Endodermal cell (in vitro differentiated cells): Measurements from ENCODE around the gene CSTPP1. TPM values are rescaled to one million over a fixed set of nuclear protein-coding genes. Genes with fewer than 3 reads are reported as not detected.

Experiments used
- DNase-seq: peaks from one replicate; pipeline ENCODE4 v3.0.0-alpha.2; 2017
- H3K27ac ChIP-seq: 2 replicates; pipeline ENCODE4 v1.5.1; 2013; ENCODE audit warnings: mild to moderate bottlenecking, low read depth, low read length, moderate library complexity
- H3K27me3 ChIP-seq: 2 replicates; pipeline ENCODE4 v1.6.1; 2013; ENCODE audit warnings: mild to moderate bottlenecking, low read length, moderate library complexity; ENCODE audit not compliant: insufficient read depth, control insufficient read depth, poor library complexity, severe bottlenecking
- H3K36me3 ChIP-seq: 2 replicates; pipeline ENCODE4 v1.7.0; 2013; ENCODE audit warnings: mild to moderate bottlenecking, low read length, moderate library complexity; ENCODE audit not compliant: control insufficient read depth, insufficient read depth
- H3K4me1 ChIP-seq: one replicate; pipeline ENCODE4 v1.7.0; 2013; ENCODE audit warnings: low read length; ENCODE audit not compliant: control insufficient read depth, insufficient read depth
- H3K4me3 ChIP-seq: 2 replicates; pipeline ENCODE4 v1.5.1; 2013; ENCODE audit warnings: mild to moderate bottlenecking, low read length, moderate library complexity
- H3K9ac ChIP-seq: 2 replicates; pipeline ENCODE4 v1.6.1; 2013; ENCODE audit warnings: mild to moderate bottlenecking, low read length, moderate library complexity; ENCODE audit not compliant: poor library complexity, severe bottlenecking; ENCODE audit errors: extremely low read depth
- H3K9me3 ChIP-seq: 2 replicates; pipeline ENCODE4 v1.6.1; 2013; ENCODE audit warnings: mild to moderate bottlenecking, low read length, moderate library complexity; ENCODE audit not compliant: control insufficient read depth
- H3K27ac Mint-ChIP-seq: 2 replicates; pipeline ENCODE4 v1.8.0; 2020; ENCODE audit warnings: mixed read lengths
- H3K27me3 Mint-ChIP-seq: 2 replicates; pipeline ENCODE4 v1.8.0; 2021; ENCODE audit warnings: mild to moderate bottlenecking, mixed read lengths; ENCODE audit not compliant: insufficient read depth
- H3K36me3 Mint-ChIP-seq: 2 replicates; pipeline ENCODE4 v1.8.0; 2020; ENCODE audit warnings: low read depth, mixed read lengths
- H3K4me1 Mint-ChIP-seq: 2 replicates; pipeline ENCODE4 v1.8.0; 2020; ENCODE audit warnings: mixed read lengths
- H3K4me3 Mint-ChIP-seq: 2 replicates; pipeline ENCODE4 v1.8.0; 2020; ENCODE audit warnings: mild to moderate bottlenecking, moderate library complexity, mixed read lengths
- H3K9me3 Mint-ChIP-seq: 2 replicates; pipeline ENCODE4 v1.8.0; 2020; ENCODE audit warnings: mild to moderate bottlenecking, mixed read lengths
- WGBS, 2 experiments: methylation state at CpG; one replicate each; pipeline versions ENCODE4 v1.1.5 to v1.1.7; 2013; ENCODE audit warnings: missing lambda C conversion rate in 2 of 2, mixed read lengths in 1 of 2; ENCODE audit not compliant: insufficient coverage in 1 of 2, insufficient read length in 1 of 2; 5-methylcytosine and 5-hydroxymethylcytosine counted together
- total RNA-seq, 2 donors: library from RNA; stranded (reverse); fragmentation: NEBNext Ultra II Directional in 1 of 2; extraction: Animal tissue kit (Norgen Biotek cat#: 25700) in 1 of 2; gene quantifications; 2 replicates in 1 of 2; 3 replicates in 1 of 2; pipeline ENCODE4 v1.2.1, GENCODE V29; 2021
- TF ChIP-seq, protein P1 (sequence below): fragments of 200-600 bp; sonication (generic); conservative IDR thresholded peaks from 2 replicates; pipeline ENCODE4 v1.5.0; 2021; ENCODE audit warnings: antibody characterized with exemption, mild to moderate bottlenecking

Gene CSTPP1
- total RNA-seq, 2 donors from 2014 or later = 46.7 to 57.6 TPM

DNA sequence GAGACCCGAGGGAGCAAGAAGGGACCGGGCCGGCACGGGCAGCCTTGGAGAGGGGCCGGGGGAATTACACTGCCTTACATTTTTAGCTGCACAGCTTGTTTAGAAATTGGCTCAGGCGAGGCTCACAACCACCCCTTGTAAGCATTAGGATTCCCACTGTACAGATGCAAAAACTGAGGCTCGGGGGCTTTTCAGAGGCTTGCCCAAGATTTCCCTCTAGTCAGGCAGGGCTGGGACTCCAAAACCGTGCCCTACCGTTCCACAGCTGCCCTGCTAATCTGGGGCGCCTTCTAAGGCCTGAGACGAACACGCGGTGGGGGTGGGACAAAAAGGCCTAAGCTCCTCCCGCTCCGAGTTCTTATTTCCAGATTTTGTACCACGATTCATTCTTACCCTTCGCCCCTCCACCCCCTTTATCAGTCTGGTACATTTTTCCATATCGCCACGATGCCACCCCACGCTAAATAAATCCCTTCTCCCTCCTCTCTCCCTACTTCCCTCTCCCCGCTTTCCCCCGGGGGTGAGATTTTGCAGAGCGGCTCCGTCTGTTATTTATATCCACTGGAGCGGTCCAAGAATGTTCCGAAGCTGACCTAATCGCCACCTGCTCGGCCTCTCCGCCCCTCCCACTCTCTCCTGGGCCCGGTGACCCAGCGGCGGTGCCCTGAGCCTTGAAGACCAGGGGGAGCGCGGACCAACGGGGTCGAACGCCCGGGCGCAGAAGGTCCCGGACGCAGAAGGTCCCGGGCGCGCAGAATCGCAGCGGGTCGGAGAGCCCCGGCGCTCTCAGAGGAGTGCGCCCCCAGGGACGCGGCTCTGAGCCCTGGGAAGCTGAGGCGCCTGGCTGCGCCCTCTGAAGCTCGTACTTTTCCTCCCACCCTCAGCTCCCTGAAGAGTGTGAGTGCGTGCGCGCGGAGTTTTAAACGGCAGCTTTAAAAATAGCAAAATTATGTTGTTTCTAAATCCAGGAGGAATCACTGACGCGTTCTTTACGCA is 250.4 kb downstream of the CSTPP1 start:
- Histone ChIP-seq H3K4me3 (peak overlapping the region; percentile 82), H3K9ac (peak overlapping the region; percentile 41), H3K4me1 (no peaks in the 10 kb centered on the region), H3K9me3 (no peaks in the 10 kb centered on the region), H3K27me3 (peaks cover 23% of the 10 kb centered on the region), H3K27ac (no peak overlapping the region), H3K36me3 (no peaks in the 10 kb centered on the region)
- peak overlapping the region; percentile 79 for H3K27ac Mint-ChIP-seq
- TF ChIP-seq, protein P1, sequence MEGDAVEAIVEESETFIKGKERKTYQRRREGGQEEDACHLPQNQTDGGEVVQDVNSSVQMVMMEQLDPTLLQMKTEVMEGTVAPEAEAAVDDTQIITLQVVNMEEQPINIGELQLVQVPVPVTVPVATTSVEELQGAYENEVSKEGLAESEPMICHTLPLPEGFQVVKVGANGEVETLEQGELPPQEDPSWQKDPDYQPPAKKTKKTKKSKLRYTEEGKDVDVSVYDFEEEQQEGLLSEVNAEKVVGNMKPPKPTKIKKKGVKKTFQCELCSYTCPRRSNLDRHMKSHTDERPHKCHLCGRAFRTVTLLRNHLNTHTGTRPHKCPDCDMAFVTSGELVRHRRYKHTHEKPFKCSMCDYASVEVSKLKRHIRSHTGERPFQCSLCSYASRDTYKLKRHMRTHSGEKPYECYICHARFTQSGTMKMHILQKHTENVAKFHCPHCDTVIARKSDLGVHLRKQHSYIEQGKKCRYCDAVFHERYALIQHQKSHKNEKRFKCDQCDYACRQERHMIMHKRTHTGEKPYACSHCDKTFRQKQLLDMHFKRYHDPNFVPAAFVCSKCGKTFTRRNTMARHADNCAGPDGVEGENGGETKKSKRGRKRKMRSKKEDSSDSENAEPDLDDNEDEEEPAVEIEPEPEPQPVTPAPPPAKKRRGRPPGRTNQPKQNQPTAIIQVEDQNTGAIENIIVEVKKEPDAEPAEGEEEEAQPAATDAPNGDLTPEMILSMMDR = peak; percentile 28
- DNase-seq = peak; percentile 83
- no peaks in the 10 kb centered on the region for H3K9me3 Mint-ChIP-seq
- H3K36me3 Mint-ChIP-seq = peaks cover 2% of the 10 kb centered on the region
- 2 to 3% methylated on average over 22 to 62 of the region's 63 CpGs for WGBS, 2 experiments
- H3K4me1 Mint-ChIP-seq = peaks cover 12% of the 10 kb centered on the region
- peaks cover 31% of the 10 kb centered on the region for H3K27me3 Mint-ChIP-seq
- H3K4me3 Mint-ChIP-seq = peak overlapping the region; percentile 75

DNA sequence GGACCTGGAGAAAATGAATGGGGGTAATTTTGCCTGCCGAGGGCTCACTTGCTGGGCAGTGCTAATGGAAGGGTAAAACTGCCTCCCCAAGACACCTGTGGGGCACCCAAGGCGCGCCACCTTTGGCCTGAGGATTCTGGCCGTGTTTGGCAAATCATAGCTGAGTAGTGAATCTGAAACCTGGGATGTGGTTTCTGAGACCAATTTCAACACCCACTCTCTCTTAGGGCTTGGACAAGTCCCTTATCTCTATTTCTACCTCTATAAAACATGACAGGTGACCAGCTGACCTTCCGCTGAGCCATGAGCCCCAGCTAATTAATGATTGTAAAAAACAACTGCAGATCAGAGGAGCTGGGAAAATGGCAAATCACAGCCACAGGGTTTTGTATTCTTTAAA is 251.2 kb downstream of the CSTPP1 start:
- WGBS, 2 experiments = 57 to 58% methylated on average over 3 to 5 of the region's 5 CpGs
- Mint-ChIP-seq H3K4me3 (peak overlapping the region; percentile 75), H3K27me3 (peaks cover 31% of the 10 kb centered on the region), H3K4me1 (peaks cover 12% of the 10 kb centered on the region), H3K36me3 (peaks cover 2% of the 10 kb centered on the region), H3K27ac (peak overlapping the region; percentile 44), H3K9me3 (no peaks in the 10 kb centered on the region)
- H3K9ac ChIP-seq = peak overlapping the region; percentile 41
- TF ChIP-seq, protein P1 = no peak
- H3K4me3 ChIP-seq = peak overlapping the region; percentile 82
- no peaks in the 10 kb centered on the region for H3K9me3 ChIP-seq
- peaks cover 23% of the 10 kb centered on the region for H3K27me3 ChIP-seq
- H3K27ac ChIP-seq = no peak overlapping the region
- no peaks in the 10 kb centered on the region for H3K4me1 ChIP-seq
- no peak for DNase-seq
- no peaks in the 10 kb centered on the region for H3K36me3 ChIP-seq

DNA sequence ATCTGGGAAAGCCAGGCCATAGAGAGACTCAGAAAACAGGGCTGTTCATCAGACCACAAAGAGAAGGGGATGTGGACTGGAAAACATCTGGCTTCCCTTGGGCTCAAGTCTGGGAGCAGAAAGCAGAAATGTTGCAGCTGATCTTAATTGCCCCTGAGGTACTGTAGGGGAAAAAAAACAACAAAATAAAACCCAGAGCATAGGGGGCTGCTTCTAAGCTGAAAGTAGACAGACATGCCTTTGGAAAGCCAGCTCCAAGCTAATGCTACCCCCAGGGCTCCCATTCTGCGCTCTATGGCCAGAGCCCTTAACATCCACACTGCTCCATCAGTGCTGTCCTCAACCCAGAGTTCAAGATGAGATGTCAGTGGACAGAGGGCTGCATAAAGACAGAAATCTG is 251.7 kb downstream of the CSTPP1 start:
- no peaks in the 10 kb centered on the region for H3K9me3 Mint-ChIP-seq
- no peak for DNase-seq
- 83 to 100% methylated on average over 1 of the region's 1 CpG for WGBS, 2 experiments
- peaks cover 12% of the 10 kb centered on the region for H3K4me1 Mint-ChIP-seq
- Histone ChIP-seq H3K9ac (no peak overlapping the region), H3K27ac (peak overlapping the region; percentile 29), H3K4me3 (no peak overlapping the region), H3K36me3 (no peaks in the 10 kb centered on the region), H3K9me3 (no peaks in the 10 kb centered on the region), H3K27me3 (peaks cover 23% of the 10 kb centered on the region), H3K4me1 (no peaks in the 10 kb centered on the region)
- H3K36me3 Mint-ChIP-seq = peaks cover 2% of the 10 kb centered on the region
- TF ChIP-seq, protein P1 = no peak
- H3K27me3 Mint-ChIP-seq = peaks cover 31% of the 10 kb centered on the region
- H3K27ac Mint-ChIP-seq = no peak overlapping the region
- H3K4me3 Mint-ChIP-seq = no peak overlapping the region
